ENCODE results near the gene PRKAR2B. TPM values are rescaled to one million over a fixed set of nuclear protein-coding genes. Genes with fewer than 3 reads are reported as not detected.
"Not testable (repeated sequence)": the region's sequence is repeated elsewhere in the genome, so short reads cannot be mapped to it uniquely, and the experiment has no call there.

PRKAR2B gene
- total RNA-seq, 1 donor from 2014 or later = 0.25 TPM

DNA sequence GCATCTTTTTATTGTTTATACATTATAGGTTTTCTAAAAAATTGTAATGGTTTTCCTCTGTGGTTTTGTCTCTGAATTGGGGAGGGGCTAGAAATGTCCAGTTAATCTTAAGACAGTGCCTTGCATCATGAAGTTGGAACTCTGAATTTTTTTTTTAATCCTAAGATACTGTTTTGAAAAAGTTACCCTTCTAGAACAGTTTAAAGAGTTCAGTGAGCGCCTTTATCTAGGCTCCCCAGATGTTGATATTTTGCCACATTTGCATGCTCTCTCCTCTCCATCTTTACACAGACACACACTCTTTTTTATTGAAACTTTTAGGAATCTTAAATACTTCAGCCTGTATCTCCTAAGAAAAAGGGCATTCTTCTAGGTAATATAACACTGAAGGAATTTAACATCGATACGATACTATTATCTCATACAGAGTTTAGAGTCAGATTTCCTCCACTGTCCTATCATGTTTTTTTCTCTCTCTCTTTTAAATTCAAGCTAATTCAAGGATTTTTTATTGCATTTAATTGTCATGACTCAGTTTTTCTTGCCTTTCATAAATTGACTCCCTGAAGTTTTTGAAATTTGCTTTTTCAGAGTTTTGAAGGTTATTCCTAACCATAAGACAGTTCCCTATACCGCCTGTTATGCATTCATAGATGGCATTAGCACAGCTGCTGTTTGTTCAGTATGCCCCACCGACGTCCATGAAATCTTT lies 31.5 kb downstream of the PRKAR2B start:
- intact Hi-C loops (cut with micrococcal nuclease) = no loop called here

DNA sequence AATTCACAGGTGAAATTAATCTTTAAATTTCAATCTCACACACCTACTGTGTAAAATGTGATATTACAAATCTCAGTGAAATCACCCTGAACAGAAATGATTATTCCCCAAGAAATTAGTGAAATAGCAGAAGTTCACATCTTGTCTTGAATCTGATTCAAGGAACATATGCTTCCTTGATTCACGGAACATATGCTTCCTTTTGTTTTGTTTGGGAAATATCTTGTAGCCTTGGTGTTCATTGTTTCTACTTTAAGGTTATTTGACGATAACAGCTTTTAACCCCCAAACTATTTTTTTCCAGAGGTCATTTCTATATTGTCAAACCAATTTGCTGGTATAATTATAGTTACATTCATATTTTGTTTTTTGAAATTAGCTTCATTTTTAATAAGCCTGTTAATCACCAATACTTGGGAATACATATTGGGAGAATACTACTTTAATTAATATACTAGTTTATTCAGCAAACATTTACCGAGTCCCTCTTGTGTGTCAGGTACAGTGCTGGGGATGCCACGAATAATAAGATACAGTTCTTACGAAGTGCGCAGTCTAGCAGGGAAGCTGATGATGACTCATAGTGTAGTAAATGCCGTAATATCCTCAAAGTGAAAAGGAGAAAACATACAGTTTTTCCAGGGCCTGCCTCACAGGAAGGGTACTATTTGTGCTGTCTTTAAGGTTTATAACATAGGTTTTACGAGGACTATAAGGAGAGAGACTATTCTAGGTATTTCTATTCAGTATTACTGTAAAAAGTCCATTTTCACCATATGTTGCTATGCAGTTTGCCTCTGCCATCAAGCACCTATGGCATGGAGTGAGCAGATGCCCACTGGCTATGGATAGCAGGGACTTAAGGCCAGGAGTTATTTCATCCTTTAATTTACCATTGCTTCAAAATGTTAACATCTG lies 32.5 kb downstream of the PRKAR2B start:
- intact Hi-C loops (cut with micrococcal nuclease) = no loop called here

DNA sequence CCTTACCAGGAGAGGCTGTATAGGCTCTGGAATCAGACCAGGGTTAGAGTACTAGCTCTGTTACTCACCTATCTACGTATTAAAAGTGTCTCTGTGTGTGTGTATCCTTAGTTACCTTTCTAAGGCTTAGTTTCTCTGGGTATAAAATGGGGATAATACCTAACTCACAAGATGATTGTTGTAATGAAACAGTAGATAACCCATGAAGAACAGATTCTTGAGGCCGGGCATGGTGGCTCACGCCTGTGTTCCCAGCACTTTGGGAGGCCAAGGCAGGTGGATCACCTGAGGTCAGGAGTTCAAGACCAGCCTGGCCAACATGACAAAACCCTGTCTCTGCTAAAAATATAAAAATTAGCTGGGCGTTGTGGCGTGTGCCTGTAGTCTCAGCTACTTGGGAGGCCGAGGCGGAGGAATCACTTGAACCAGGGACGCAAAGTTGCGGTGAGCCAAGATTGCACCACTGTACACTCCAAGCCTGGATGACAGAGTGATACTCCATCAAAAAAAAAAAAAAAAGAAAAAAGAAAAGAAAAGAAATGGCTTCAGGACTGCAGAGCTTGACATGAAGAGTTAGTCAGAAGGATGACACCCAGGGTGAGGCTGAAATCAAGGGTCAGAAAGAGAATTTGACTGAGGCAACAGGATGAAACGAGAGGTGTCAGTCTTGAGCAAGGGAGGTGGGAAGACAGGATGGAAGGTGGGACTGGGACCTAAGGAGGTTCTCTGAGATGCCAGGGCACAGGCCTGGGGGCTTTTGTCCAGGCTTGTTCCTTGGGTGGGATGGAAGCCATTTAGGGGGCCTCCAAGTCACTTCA lies 33.4 kb downstream of the PRKAR2B start:
- intact Hi-C loops (cut with micrococcal nuclease) = no loop called here

DNA sequence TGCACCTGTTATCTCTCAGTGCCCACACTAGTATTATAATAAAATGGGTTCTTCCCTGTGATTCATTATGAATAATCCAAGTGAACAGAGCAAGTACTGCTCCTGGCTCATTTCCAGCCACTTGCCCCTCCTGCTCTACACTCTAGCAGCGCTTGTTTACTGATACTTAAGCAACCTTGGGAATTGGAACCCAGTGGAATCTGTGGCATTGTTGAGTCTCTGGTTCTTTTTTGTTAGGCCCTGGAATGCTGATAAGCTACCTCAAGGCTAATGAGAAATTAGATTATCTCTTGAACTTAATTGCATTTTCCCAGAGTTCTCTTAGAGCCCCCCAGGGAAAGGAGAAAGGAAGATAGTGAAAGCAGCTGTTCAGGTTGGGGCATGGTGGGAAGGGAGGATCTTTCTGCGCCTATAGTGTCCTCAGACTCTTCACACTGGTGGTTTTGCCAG lies 34.0 kb downstream of the PRKAR2B start:
- intact Hi-C loops (cut with micrococcal nuclease) = no loop called here

DNA sequence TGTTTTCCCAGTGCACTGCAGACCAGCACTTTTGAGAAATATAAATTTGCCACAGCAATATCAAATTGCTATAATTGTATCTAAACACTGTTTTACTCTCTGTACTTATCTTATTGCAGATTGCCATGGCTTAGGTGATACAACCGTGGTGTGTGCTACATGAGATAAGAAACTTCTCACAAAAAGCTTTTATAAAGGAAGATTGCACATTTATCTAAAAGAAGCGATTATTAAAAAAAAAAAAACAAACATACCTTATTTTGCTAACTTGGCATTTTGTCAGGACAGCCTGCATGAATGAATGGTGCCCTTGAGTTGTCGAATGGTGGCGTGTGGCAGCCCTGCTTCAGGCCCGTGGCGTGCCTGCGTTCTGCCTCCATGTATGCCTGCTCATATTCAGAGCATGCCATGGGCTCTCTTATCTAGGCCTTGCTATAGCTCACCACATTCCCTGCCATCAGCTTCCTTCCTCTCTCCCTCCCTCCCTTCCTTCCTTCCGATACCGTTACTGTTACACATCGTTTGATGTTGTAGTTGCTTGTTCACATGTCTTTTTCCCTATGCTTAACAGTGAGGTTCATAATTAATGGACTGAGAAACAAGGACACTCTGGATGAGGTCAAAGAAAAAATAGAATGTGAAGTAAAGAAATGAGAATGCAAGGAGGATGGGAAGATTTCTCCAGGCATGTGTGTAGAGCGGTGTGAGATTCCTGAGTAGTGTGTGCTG lies 34.9 kb downstream of the PRKAR2B start:
- intact Hi-C loops (cut with micrococcal nuclease) = no loop called here

DNA sequence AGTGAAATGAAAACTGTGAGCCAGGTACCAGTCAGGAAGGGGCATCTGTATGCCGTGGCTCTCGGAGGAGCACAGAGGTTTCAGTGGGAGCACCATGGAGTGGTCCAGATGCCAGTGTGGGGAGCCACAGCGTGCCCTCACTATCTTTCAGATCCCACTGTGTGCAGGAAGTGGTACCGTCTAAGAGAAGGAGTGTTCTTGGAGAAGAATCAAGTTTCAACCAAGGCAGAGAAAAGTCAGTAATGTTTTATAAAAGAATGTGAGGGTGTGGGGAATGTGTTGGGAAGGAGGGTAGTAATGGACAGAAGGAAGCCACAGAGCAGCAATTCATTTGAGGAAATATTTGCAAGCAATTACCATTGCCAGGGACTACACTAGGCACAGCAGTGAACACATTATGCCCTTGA lies 35.6 kb downstream of the PRKAR2B start:
- intact Hi-C loops (cut with micrococcal nuclease) = no loop called here

DNA sequence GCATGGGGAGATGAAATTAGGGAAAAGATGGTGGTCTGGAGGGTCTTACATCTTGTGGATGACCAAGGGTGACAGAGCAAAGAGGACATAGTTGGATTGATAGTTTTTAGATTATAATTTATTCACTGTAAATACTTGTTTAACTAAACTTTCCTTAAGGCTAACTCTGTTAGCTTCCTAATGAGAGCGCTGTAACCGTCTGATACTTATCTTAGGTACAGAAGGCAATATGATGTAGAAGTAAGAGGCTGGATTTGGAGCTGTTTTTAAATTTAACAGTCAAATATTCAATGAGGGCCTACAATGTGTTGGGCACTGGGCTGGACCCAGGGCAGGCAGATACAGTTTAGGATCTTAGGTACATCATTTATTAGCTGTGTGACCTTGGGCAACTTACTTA lies 36.0 kb downstream of the PRKAR2B start:
- intact Hi-C loops (cut with micrococcal nuclease) = no loop called here

DNA sequence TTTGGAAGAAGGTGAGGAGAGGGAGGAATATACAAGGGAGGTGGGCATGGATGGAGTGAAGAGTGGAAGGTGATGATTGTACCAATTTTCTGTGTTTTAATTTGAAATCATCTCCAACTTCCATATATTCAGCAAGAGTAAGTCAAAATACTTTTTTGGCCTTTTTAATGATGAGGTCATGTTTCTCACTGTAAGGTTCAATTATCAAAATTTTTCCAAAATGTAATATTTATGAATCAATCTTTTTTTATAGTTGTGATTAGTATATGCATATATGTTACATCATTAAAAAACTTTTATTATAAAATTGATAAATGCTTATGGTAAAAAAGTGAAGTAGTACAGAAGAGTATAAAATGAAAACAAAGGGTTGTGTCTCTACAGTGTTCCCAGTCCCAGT lies 40.7 kb downstream of the PRKAR2B start:
- intact Hi-C loops (cut with micrococcal nuclease) = no loop called here

DNA sequence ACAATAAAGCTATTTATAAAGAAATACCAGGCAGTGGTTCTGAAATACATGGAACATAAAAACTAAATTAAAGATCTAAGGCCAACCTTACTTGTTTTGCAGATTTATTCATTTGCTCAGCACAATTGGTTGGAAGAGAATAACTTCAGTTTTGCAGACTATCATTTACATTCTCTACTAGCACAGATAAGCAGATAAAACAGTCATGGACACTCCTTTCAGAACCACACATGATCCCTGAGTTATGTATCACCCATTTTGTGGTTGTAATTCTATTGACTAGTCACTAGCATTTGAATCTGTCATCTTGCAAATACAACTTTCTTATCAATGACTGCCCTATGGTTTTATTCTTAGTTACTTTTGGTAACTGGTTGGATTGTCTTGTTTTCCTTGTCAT lies 45.1 kb downstream of the PRKAR2B start:
- intact Hi-C loops (cut with micrococcal nuclease) = no loop called here

DNA sequence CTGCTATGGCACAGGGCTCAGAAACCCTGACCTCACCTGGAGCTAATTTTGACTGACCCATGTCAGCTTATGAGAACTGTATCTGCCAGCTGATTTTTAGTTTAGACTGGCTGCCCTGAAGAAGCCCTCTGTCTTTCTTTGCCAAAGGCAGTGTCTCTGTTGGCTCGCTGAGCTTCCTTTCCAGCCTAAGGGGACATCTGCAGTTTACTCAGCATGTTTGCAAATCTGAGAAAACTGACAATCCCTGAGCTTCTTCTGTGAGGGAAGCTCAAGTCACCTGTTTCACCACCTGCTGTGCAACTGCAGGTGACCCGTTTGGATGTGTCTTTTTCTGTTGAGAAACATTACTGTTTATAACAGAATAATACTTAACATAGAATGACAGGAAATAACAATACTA lies 46.0 kb downstream of the PRKAR2B start:
- intact Hi-C loops (cut with micrococcal nuclease) = no loop called here

DNA sequence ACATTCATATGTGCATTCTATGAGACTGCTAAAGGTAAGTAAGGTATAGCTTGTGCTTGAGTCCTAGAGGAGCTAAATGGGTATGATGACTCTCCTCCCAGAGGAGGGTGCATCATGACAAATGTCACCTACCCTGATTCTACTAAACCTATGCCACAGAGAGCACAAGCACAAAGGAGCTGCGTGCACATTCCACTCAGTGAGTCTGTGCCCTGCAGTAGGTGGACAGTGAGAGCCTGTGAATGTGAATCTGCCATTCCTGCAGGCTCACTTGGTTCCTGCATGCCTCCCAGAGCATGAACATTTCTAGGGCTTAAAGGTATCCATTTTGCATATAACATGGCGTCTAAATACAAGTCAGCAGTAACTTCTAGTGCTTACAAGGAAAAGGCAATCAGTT lies 46.8 kb downstream of the PRKAR2B start:
- intact Hi-C loops (cut with micrococcal nuclease) = no loop called here

DNA sequence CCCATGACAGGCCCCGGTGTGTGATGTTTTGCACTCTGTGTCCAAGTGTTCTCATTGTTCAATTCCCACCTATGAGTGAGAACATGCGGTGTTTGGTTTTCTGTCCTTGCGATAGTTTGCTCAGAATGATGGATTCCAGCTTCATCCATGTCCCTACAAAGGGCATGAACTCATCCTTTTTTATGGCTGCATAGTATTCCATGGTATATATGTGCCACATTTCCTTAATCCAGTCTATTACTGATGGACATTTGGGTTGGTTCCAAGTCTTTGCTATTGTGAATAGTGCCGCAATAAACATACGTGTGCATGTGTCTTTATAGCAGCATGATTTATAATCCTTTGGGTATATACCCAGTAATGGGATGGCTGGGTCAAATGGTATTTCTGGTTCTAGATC lies 49.2 kb downstream of the PRKAR2B start:
- intact Hi-C loops (cut with micrococcal nuclease) = not testable (repeated sequence)

DNA sequence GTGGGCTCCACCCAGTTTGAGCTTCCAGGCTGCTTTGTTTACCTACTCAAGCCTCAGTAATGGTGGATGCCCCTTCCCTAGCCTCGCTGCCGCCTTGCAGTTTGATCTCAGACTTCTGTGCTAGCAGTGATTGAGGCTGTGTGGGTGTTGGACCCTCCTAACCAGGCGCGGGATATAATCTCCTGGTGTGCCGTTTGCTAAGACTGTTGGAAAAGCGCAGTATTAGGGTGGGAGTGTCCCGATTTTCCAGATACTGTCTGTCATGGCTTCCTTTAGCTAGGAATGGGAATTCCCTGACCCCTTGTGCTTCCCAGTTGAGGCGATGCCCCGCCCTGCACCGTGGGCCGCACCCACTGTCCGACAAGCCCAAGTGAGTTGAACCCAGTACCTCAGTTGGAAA lies 54.6 kb downstream of the PRKAR2B start:
- intact Hi-C loops (cut with micrococcal nuclease) = not testable (repeated sequence)

DNA sequence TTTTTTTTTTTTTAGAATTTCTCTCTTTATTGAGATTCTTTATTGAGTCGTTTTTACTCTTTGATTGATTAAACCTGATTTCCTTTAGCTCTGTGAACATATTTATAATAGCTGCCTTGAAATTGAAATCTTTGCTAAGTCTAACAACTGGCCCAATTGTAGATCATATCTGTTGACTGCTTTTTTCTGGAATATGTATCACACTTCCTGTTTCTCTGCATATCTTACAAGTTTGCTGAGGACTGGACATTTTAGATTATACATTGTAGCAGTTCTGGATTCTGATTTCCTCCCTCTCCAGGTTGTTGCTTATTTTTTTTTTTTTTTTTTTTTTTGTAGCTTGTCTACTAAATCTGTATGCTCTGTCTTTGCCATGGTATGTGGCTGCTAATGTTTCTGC lies 56.3 kb downstream of the PRKAR2B start:
- intact Hi-C loops (cut with micrococcal nuclease) = no loop called here

DNA sequence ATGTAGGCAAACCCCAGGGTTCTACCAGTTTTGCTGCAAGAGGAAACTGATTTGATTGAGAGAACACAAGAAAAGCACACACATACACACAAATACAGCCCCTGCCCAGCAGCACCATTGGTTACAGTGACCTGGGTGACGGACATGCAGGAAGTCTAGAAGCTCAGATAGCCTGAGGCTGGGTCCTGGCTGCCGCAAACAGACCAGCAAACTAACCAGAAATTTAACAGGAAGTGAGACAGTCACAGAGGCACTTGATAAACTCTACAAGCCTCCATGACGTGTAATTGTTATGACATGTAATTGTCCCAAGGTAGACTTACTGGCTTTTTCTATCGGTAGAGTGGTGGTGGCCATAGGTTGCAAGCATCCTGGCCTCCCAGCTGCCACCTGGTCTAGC lies 58.9 kb downstream of the PRKAR2B start:
- intact Hi-C loops (cut with micrococcal nuclease) = no loop called here

DNA sequence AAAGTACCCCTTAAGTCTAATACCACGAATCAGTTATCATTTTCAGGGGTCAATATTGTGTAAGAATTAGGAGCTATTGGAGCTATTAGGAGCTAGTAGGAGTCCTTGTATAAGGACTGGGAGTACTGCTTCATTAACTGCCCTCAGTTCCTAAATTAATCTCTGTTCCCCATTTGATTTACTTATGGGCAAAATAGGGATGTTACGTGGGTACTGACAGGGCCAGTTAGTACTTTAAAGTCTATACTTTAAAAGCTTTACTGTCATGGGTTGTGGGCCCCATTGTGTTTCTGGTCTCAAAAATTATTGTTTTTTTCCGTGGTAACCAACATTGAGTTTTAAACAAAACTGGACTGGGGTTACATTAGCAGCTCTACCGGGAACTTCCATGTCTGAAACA lies 60.3 kb downstream of the PRKAR2B start:
- intact Hi-C loops (cut with micrococcal nuclease) = no loop called here

DNA sequence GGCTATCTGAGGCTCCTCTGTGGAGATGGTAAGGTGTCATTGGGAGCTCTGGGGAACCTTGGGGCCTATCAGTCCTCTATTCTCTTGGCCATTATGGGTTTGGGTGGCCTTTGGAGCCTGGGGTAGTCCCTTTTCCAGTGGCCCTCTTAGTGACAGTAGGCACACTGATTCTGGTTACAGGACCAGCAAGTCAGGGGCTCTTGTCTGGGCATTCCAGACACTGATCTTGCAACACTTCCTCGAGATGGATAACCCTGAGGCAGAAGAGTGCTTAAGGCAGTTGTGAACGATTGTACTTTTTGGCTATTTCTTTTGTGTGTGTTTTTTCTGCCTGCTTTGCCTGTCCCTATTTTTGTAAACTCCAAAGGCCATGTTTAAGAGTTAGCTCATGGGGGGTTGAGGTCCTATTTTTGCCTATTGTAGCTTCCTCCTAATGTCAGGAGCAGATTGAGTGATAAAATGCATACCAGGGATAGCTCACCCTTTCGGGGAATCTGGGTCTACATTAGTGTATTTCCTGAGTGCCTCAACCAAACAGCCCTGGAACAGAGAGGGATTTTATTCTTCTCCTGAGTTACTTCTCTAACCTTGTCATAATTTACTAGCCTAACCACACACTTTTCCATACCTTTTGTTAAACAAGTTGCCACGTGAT lies 61.2 kb downstream of the PRKAR2B start:
- intact Hi-C loops (cut with micrococcal nuclease) = no loop called here

DNA sequence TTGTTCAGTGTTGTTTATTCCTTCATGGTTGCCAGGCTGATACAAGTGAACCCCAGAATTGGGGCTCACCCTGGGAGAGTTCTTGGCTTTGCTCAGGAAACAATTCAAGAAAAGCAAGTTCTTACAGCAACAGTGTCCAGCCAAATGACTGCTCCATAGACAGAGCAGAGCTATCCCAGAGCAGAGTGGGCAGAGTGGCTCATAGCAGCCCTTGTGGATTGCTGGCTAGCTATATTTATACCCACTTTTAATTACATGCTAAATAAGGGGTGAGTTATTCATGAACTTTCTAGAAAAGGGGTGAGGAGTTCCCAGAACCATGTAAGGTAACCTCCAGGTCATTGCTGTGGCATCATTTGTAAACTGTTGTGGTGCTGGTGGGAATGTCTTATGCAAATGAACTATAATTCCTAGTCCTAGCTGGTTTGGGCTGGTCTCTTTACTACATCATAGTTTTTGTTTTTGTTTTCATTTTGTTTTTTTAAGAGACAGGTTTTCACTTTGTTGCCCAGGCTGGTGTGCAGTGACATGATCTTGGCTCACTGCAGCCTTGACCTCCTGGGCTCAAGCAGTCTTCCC lies 64.4 kb downstream of the PRKAR2B start:
- intact Hi-C loops (cut with micrococcal nuclease) = no loop called here

DNA sequence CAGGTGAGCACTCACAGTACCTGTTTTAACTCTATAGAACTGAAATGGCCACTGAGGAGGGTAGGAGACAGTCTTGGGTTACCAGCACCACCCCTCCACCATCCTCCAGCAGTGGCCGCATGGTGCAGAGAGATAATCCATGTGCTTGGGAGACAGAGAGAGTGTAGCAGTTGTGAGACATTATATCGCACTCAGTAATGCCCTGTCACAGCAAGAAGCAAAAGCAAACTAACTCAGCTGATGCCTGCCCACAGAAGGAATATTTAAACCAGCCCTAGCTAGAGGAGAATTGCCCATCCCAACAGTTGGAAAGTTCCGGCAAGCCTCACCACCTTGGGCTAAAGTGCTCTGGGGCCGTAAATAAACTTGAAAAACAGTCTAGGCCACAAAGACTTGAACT lies 65.5 kb downstream of the PRKAR2B start:
- intact Hi-C loops (cut with micrococcal nuclease) = no loop called here

DNA sequence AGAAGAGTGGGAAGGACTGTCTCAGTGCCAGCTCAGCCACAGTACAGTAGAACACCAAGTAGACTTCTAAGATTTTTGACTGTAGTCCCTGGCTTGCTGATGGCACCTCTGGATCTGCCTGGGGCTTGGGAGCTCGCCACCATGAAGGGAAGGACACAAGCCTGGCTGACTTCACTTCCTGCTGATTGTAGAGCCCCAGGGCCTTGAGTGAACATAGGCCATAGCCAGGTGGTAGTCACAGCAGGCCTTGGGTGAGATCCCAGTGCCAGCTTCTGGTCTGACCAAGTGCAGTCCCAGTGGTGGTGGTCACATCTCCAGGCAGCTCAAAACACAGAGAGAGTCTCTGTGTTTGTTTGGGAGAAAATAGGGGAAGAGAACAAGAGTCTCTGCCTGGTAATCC lies 66.7 kb downstream of the PRKAR2B start:
- intact Hi-C loops (cut with micrococcal nuclease) = no loop called here
